Liver (tissue), 9 donors: ENCODE data around the gene CALHM3. TPM values are rescaled to one million over a fixed set of nuclear protein-coding genes. Genes with fewer than 3 reads are reported as not detected.

ENCODE experiments used
- DNase-seq: peaks from one replicate; pipeline ENCODE4 v3.0.0-alpha.2; 2017; ENCODE audit warnings: low spot score
- H3K27ac ChIP-seq, 2 donors: one replicate each; pipeline ENCODE4 v1.7.0; 2013; ENCODE audit warnings: inconsistent platforms in 2 of 2, low read length in 2 of 2, control low read depth in 1 of 2, low read depth in 1 of 2, mild to moderate bottlenecking in 1 of 2
- H3K27me3 ChIP-seq, 4 donors: one replicate each; pipeline versions ENCODE4 v1.6.1 to v1.7.0; 2013; ENCODE audit warnings: low read length in 3 of 4, inconsistent platforms in 1 of 4, mild to moderate bottlenecking in 1 of 4, moderate library complexity in 1 of 4; ENCODE audit not compliant: control insufficient read depth in 4 of 4, insufficient read depth in 4 of 4
- H3K36me3 ChIP-seq, 4 donors: one replicate each; pipeline versions ENCODE4 v1.6.1 to v1.7.0; 2013; ENCODE audit warnings: low read length in 3 of 4, mild to moderate bottlenecking in 3 of 4, low read depth in 1 of 4, moderate library complexity in 1 of 4; ENCODE audit not compliant: control insufficient read depth in 4 of 4, insufficient read depth in 3 of 4
- H3K4me1 ChIP-seq, 4 donors: one replicate each; pipeline versions ENCODE4 v1.6.1 to v1.7.0; 2013; ENCODE audit warnings: low read length in 3 of 4, mild to moderate bottlenecking in 3 of 4, moderate library complexity in 1 of 4; ENCODE audit not compliant: control insufficient read depth in 4 of 4, insufficient read depth in 4 of 4
- H3K4me3 ChIP-seq, 3 donors: one replicate each; pipeline versions ENCODE4 v1.6.1 to v1.7.0; 2013; ENCODE audit warnings: low read length in 3 of 3, control low read depth in 1 of 3, low read depth in 1 of 3, mild to moderate bottlenecking in 1 of 3
- H3K9ac ChIP-seq, 2 donors: one replicate each; pipeline ENCODE4 v1.7.0; 2013; ENCODE audit warnings: low read length in 2 of 2, mild to moderate bottlenecking in 2 of 2, moderate library complexity in 2 of 2, control low read depth in 1 of 2, low read depth in 1 of 2
- H3K9me3 ChIP-seq, 4 donors: one replicate each; pipeline versions ENCODE4 v1.6.1 to v1.7.0; 2013; ENCODE audit warnings: low read length in 3 of 4; ENCODE audit not compliant: control insufficient read depth in 4 of 4
- ATF3 ChIP-seq: IDR thresholded peaks from 2 replicates; pipeline ENCODE4 v1.6.1; 2016; ENCODE audit warnings: antibody characterized with exemption
- CTCF ChIP-seq: fragments of 150-350 bp; IDR thresholded peaks from 2 replicates; pipeline ENCODE4 v1.5.1; 2017; ENCODE audit warnings: improper control_type of control experiment, low read depth, low read length; ENCODE audit not compliant: missing input control
- EGR1 ChIP-seq, 2 donors: IDR thresholded peaks; 2 replicates each; pipeline ENCODE4 v1.6.1; 2016 to 2018; ENCODE audit warnings: antibody characterized with exemption in 2 of 2, low read depth in 2 of 2
- FOXA1 ChIP-seq: IDR thresholded peaks from 2 replicates; pipeline ENCODE4 v1.6.1; 2016; ENCODE audit warnings: antibody characterized with exemption
- GABPA ChIP-seq, 2 donors: IDR thresholded peaks in 1 of 2; conservative IDR thresholded peaks in 1 of 2; 2 replicates each; pipeline ENCODE4 v1.6.1; 2016; ENCODE audit warnings: antibody characterized with exemption in 2 of 2, mild to moderate bottlenecking in 1 of 2, moderate library complexity in 1 of 2
- HNF4A ChIP-seq, 2 donors: conservative IDR thresholded peaks; 2 replicates each; pipeline ENCODE4 v1.6.1; 2016; ENCODE audit warnings: antibody characterized with exemption in 2 of 2, mild to moderate bottlenecking in 2 of 2
- JUND ChIP-seq, 2 donors: IDR thresholded peaks; 2 replicates each; pipeline ENCODE4 v1.6.1; 2016; ENCODE audit warnings: antibody characterized with exemption in 2 of 2
- RAD21 ChIP-seq, 2 donors: IDR thresholded peaks; 2 replicates each; pipeline ENCODE4 v1.6.1; 2016; ENCODE audit warnings: antibody characterized with exemption in 2 of 2, mild to moderate bottlenecking in 2 of 2
- REST ChIP-seq: IDR thresholded peaks from 2 replicates; pipeline ENCODE4 v1.6.1; 2016; ENCODE audit warnings: antibody characterized with exemption, mild to moderate bottlenecking
- SP1 ChIP-seq: IDR thresholded peaks from 2 replicates; pipeline ENCODE4 v1.6.1; 2018; ENCODE audit warnings: antibody characterized with exemption, mild to moderate bottlenecking
- TAF1 ChIP-seq: conservative IDR thresholded peaks from 2 replicates; pipeline ENCODE4 v1.6.1; 2016; ENCODE audit warnings: antibody characterized with exemption, mild to moderate bottlenecking
- YY1 ChIP-seq: IDR thresholded peaks from 2 replicates; pipeline ENCODE4 v1.6.1; 2016; ENCODE audit warnings: antibody characterized with exemption, mild to moderate bottlenecking
- WGBS: extraction: QIAGEN DNeasy Blood & Tissue Kit; methylation state at CpG from one replicate; pipeline ENCODE4 v1.1.7; 2013; 5-methylcytosine and 5-hydroxymethylcytosine counted together
- polyA plus RNA-seq, 2 donors: library from polyadenylated mRNA; stranded (reverse) in 1 of 2; unstranded in 1 of 2; fragments of 200-250 nt in 1 of 2; fragments of >200 nt in 1 of 2; fragmentation: Nextera tagmentation in 1 of 2; extraction: Ambion mirVana in 1 of 2; gene quantifications; one replicate each; pipeline versions ENCODE4 v1.2.1 to v1.2.3, GENCODE V29; 2013 to 2015
- total RNA-seq, 2 donors: library from RNA; depleted of rRNA; stranded (reverse); fragments of >200 nt; gene quantifications; one replicate each; pipeline ENCODE4 v1.2.3, GENCODE V29; 2014
- TF ChIP-seq, protein P1 (sequence below): IDR thresholded peaks from 2 replicates; pipeline ENCODE4 v1.6.1; 2016; ENCODE audit warnings: antibody characterized with exemption
- donor health status: healthy.
- donor health status: healthy.
- donor health status: healthy.
- donor health status: healthy.
- donor health status: healthy.

CALHM3 gene
- total and polyA plus RNA-seq, 4 donors: 0.14 TPM; not detected in 3

GRCh38 chr10:103429647-103430046 lies 49.4 kb downstream of the CALHM3 start:
- no peak for DNase-seq
- 93% methylated on average over 5 of the region's 5 CpGs for WGBS
- H3K9ac ChIP-seq: no peak overlapping the region
- TF ChIP-seq FOXA1 (no peak), TAF1 (no peak)
- TF ChIP-seq, protein P1, sequence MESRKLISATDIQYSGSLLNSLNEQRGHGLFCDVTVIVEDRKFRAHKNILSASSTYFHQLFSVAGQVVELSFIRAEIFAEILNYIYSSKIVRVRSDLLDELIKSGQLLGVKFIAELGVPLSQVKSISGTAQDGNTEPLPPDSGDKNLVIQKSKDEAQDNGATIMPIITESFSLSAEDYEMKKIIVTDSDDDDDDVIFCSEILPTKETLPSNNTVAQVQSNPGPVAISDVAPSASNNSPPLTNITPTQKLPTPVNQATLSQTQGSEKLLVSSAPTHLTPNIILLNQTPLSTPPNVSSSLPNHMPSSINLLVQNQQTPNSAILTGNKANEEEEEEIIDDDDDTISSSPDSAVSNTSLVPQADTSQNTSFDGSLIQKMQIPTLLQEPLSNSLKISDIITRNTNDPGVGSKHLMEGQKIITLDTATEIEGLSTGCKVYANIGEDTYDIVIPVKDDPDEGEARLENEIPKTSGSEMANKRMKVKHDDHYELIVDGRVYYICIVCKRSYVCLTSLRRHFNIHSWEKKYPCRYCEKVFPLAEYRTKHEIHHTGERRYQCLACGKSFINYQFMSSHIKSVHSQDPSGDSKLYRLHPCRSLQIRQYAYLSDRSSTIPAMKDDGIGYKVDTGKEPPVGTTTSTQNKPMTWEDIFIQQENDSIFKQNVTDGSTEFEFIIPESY: no peak
- H3K27me3 ChIP-seq: no peaks in the 10 kb centered on the region
- no peak overlapping the region for H3K4me3 ChIP-seq
- no peaks in the 10 kb centered on the region for H3K9me3 ChIP-seq
- no peak overlapping the region for H3K27ac ChIP-seq
- H3K36me3 ChIP-seq: peaks cover 7 to 62% (median 31%) of the 10 kb centered on the region in 4 donors
- H3K4me1 ChIP-seq: peaks cover 0 to 4% (median 0%) of the 10 kb centered on the region in 4 donors

- Histone ChIP-seq H3K36me3 (peaks cover 5 to 62% (median 33%) of the 10 kb centered on the region in 4 donors), H3K9me3 (no peaks in the 10 kb centered on the region), H3K27ac (no peak overlapping the region), H3K4me1 (peaks cover 0 to 4% (median 0%) of the 10 kb centered on the region in 4 donors), H3K27me3 (no peaks in the 10 kb centered on the region), H3K4me3 (no peak overlapping the region), H3K9ac (no peak overlapping the region)
- TF ChIP-seq TAF1 (no peak), ATF3 (no peak), HNF4A (conservative IDR thresholded peaks at IDR 0.05) (no peak), REST (no peak), RAD21 (IDR thresholded peaks at IDR 0.05) (no peak), GABPA (IDR thresholded peaks at IDR 0.05 in 1 of 2, conservative IDR thresholded peaks at IDR 0.05 in 1 of 2) (no peak), SP1 (no peak), YY1 (no peak), CTCF (no peak), FOXA1 (no peak), JUND (IDR thresholded peaks at IDR 0.05) (no peak), EGR1 (IDR thresholded peaks at IDR 0.05; ENCODE audit: low read depth in 2 of 2) (no peak)
- DNase-seq: no peak
- WGBS: 75% methylated on average over 5 of the region's 5 CpGs
These were observed 49.9 kb downstream of the CALHM3 start for GRCh38 chr10:103428989-103429643.
